WERI-Rb-1 (cell line): ENCODE data around the gene ALDH3B2.
"Not testable (repeated sequence)": the region's sequence is repeated elsewhere in the genome, so short reads cannot be mapped to it uniquely, and the experiment has no call there.

Experiments used
- DNase-seq: peaks from one replicate; pipeline ENCODE4 v3.0.0-alpha.2; 2020
- H3K27ac ChIP-seq: fragments of 250-450 bp; sonication (Bioruptor Pico); 2 replicates; pipeline ENCODE4 v1.5.1; 2020; ENCODE audit warnings: mild to moderate bottlenecking, moderate library complexity
- H3K27me3 ChIP-seq: fragments of 250-450 bp; sonication (Bioruptor Pico); 2 replicates; pipeline ENCODE4 v1.5.1; 2021; ENCODE audit warnings: mild to moderate bottlenecking, low read depth, moderate library complexity; ENCODE audit not compliant: insufficient read depth, severe bottlenecking
- H3K36me3 ChIP-seq: fragments of 250-450 bp; sonication (Bioruptor Pico); 2 replicates; pipeline ENCODE4 v1.5.1; 2020; ENCODE audit warnings: mild to moderate bottlenecking, moderate library complexity
- H3K4me3 ChIP-seq: 2 replicates; pipeline ENCODE4 v1.5.1; 2011; ENCODE audit warnings: low read depth, mild to moderate bottlenecking, control low read depth, low read length
- H3K9me3 ChIP-seq: fragments of 250-450 bp; sonication (Bioruptor Pico); 2 replicates; pipeline ENCODE4 v1.5.1; 2021; ENCODE audit warnings: mild to moderate bottlenecking, moderate library complexity; ENCODE audit not compliant: severe bottlenecking
- CTCF ChIP-seq: IDR thresholded peaks from 2 replicates; pipeline ENCODE4 v1.5.1; 2011; ENCODE audit warnings: low read depth, mild to moderate bottlenecking, control low read depth, inconsistent platforms, low read length

ALDH3B2 gene

GRCh38 chr11:67674442-67674871, at the start of gene ALDH3B2:
Gene ALDH3B2, minus strand, starts transcription at chr11:67674623. Its CDS starts 7,688 bp downstream, at chr11:67666935.
- no peaks in the 10 kb centered on the region for H3K36me3 ChIP-seq
- H3K4me3 ChIP-seq = no peak within 1 kb of the TSS
- no peak for DNase-seq
- no peaks in the 10 kb centered on the region for H3K27me3 ChIP-seq
- no peaks in the 10 kb centered on the region for H3K9me3 ChIP-seq
- no peak for TF ChIP-seq CTCF
- H3K27ac ChIP-seq = no peak within 1 kb of the TSS

- not testable (repeated sequence) for H3K4me3 ChIP-seq, H3K36me3 ChIP-seq, DNase-seq, H3K27ac ChIP-seq, H3K27me3 ChIP-seq, H3K9me3 ChIP-seq
Measured at GRCh38 chr11:67723036-67723435, 48.6 kb upstream of the ALDH3B2 start.

GRCh38 chr11:67716226-67716625, 41.8 kb upstream of the ALDH3B2 start:
- DNase-seq, H3K9me3 ChIP-seq, H3K27ac ChIP-seq, H3K36me3 ChIP-seq, H3K4me3 ChIP-seq, H3K27me3 ChIP-seq: not testable (repeated sequence)

GRCh38 chr11:67715801-67716200, 41.4 kb upstream of the ALDH3B2 start:
- DNase-seq, H3K27ac ChIP-seq, H3K9me3 ChIP-seq, H3K36me3 ChIP-seq, H3K27me3 ChIP-seq, H3K4me3 ChIP-seq: not testable (repeated sequence)

GRCh38 chr11:67713892-67714509, 39.6 kb upstream of the ALDH3B2 start:
- peak; percentile 60 for DNase-seq
- H3K4me3 ChIP-seq, H3K36me3 ChIP-seq, H3K27ac ChIP-seq, H3K9me3 ChIP-seq, H3K27me3 ChIP-seq: not testable (repeated sequence)
- 0 out of 2 replicates have a peak, but pooled peaks have one; percentile 11 for TF ChIP-seq CTCF

GRCh38 chr11:67711676-67712075, 37.3 kb upstream of the ALDH3B2 start:
- H3K36me3 ChIP-seq, H3K27ac ChIP-seq, H3K4me3 ChIP-seq, H3K27me3 ChIP-seq, H3K9me3 ChIP-seq, DNase-seq: not testable (repeated sequence)

- not testable (repeated sequence) for DNase-seq, H3K9me3 ChIP-seq, H3K36me3 ChIP-seq, H3K27ac ChIP-seq, H3K4me3 ChIP-seq, H3K27me3 ChIP-seq
Measured at GRCh38 chr11:67711212-67711611, 36.8 kb upstream of the ALDH3B2 start.

- H3K36me3 ChIP-seq, H3K27me3 ChIP-seq, H3K9me3 ChIP-seq, DNase-seq, H3K27ac ChIP-seq, H3K4me3 ChIP-seq: not testable (repeated sequence)
Measured at GRCh38 chr11:67709806-67710205, 35.4 kb upstream of the ALDH3B2 start.

- Histone ChIP-seq H3K4me3 (no peak overlapping the region), H3K27me3 (no peaks in the 10 kb centered on the region), H3K9me3 (peaks cover 3% of the 10 kb centered on the region), H3K36me3 (no peaks in the 10 kb centered on the region), H3K27ac (no peak overlapping the region)
- no peak for TF ChIP-seq CTCF
- DNase-seq = no peak
Measured at GRCh38 chr11:67705264-67705663, 30.8 kb upstream of the ALDH3B2 start.
